DND-41 (cell line): Measurements from ENCODE around the gene PDE7B.

Source experiments
- ATAC-seq: fragments of 200-7000 bp; cut with Tn5 transposase; 3 replicates; pipeline ENCODE4 v1.9.1; 2021; ENCODE audit warnings: low read depth; ENCODE audit not compliant: insufficient read depth
- DNase-seq: peaks from one replicate; pipeline ENCODE4 v3.0.0-alpha.2; 2020
- H2AFZ ChIP-seq: 2 replicates; pipeline ENCODE4 v1.6.0; 2012; ENCODE audit warnings: low read depth, low read length
- H3K27ac ChIP-seq: 2 replicates; pipeline ENCODE4 v1.5.1; 2012; ENCODE audit warnings: low read length, inconsistent platforms
- H3K27me3 ChIP-seq: fragments of 200-600 bp; sonication (generic); 2 replicates; pipeline ENCODE4 v1.6.0; 2012; ENCODE audit warnings: low read length, mild to moderate bottlenecking, inconsistent platforms; ENCODE audit not compliant: insufficient read depth, poor library complexity
- H3K36me3 ChIP-seq: 2 replicates; pipeline ENCODE4 v1.5.1; 2012; ENCODE audit warnings: low read length, inconsistent platforms; ENCODE audit not compliant: insufficient read depth
- H3K4me1 ChIP-seq: 2 replicates; pipeline ENCODE4 v1.5.1; 2012; ENCODE audit warnings: mild to moderate bottlenecking, low read length; ENCODE audit not compliant: insufficient read depth
- H3K4me2 ChIP-seq: 2 replicates; pipeline ENCODE4 v1.6.0; 2012; ENCODE audit warnings: mild to moderate bottlenecking, moderate library complexity, low read length, inconsistent platforms; ENCODE audit not compliant: insufficient read depth
- H3K4me3 ChIP-seq, 2 experiments: fragments of 200-600 bp in 1 of 2; shearing (Covaris generic) in 1 of 2; 2 replicates each; pipeline ENCODE4 v1.5.1; 2012 to 2016; ENCODE audit warnings: inconsistent platforms in 2 of 2, low read length in 2 of 2, mild to moderate bottlenecking in 2 of 2, low read depth in 1 of 2, moderate library complexity in 1 of 2
- H3K79me2 ChIP-seq: 2 replicates; pipeline ENCODE4 v1.6.0; 2012; ENCODE audit warnings: low read length, inconsistent platforms; ENCODE audit not compliant: insufficient read depth
- H3K9ac ChIP-seq: 2 replicates; pipeline ENCODE4 v1.6.0; 2012; ENCODE audit warnings: low read depth, mild to moderate bottlenecking, inconsistent platforms, low read length, moderate library complexity
- H3K9me3 ChIP-seq: 2 replicates; pipeline ENCODE4 v1.5.1; 2012; ENCODE audit warnings: low read length, moderate library complexity, mild to moderate bottlenecking, inconsistent platforms; ENCODE audit not compliant: insufficient read depth, severe bottlenecking
- H4K20me1 ChIP-seq: 2 replicates; pipeline ENCODE4 v1.6.0; 2012; ENCODE audit warnings: low read length; ENCODE audit not compliant: insufficient read depth
- EZH2 ChIP-seq: IDR thresholded peaks from 3 replicates; pipeline ENCODE4 v1.6.1; 2012; ENCODE audit warnings: borderline replicate concordance, low read depth, mild to moderate bottlenecking, moderate library complexity, low read length, inconsistent platforms; ENCODE audit not compliant: severe bottlenecking
- TF ChIP-seq, protein P1 (sequence below): IDR thresholded peaks from 2 replicates; pipeline ENCODE4 v1.5.1; 2012; ENCODE audit warnings: borderline replicate concordance, low read length, moderate library complexity, mild to moderate bottlenecking; ENCODE audit not compliant: poor library complexity, severe bottlenecking; ENCODE audit errors: extremely low read depth

Gene PDE7B

DNA sequence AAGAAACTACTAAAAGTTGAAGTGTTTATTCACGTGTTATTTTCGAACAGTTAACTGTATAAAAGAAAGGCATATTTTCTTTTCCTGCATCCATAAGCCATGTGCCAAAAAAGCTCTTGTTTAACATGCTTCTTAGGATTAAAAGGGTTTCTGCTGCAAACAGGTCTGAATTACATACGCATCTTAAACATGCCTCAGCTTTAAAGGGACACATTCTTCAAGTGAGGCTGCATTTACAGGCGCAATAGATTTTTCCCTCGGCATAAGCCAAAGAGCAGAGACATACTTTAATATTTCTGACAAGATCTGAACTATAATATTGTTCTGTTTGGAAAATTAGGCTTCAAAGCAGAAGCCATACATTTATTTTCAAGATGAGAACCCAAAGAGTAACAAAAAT lies 39.4 kb downstream of the PDE7B start:
- ATAC-seq (no peak), DNase-seq (no peak)
- no peak overlapping the region for H3K4me3 ChIP-seq
- no peak overlapping the region for H3K27ac ChIP-seq
- TF ChIP-seq, protein P1, sequence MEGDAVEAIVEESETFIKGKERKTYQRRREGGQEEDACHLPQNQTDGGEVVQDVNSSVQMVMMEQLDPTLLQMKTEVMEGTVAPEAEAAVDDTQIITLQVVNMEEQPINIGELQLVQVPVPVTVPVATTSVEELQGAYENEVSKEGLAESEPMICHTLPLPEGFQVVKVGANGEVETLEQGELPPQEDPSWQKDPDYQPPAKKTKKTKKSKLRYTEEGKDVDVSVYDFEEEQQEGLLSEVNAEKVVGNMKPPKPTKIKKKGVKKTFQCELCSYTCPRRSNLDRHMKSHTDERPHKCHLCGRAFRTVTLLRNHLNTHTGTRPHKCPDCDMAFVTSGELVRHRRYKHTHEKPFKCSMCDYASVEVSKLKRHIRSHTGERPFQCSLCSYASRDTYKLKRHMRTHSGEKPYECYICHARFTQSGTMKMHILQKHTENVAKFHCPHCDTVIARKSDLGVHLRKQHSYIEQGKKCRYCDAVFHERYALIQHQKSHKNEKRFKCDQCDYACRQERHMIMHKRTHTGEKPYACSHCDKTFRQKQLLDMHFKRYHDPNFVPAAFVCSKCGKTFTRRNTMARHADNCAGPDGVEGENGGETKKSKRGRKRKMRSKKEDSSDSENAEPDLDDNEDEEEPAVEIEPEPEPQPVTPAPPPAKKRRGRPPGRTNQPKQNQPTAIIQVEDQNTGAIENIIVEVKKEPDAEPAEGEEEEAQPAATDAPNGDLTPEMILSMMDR: no peak
- TF ChIP-seq EZH2: no peak
- H3K27me3 ChIP-seq: peaks cover 11% of the 10 kb centered on the region
- H2AFZ ChIP-seq: no peak overlapping the region
- no peaks in the 10 kb centered on the region for H4K20me1 ChIP-seq
- H3K79me2 ChIP-seq: no peaks in the 10 kb centered on the region
- no peaks in the 10 kb centered on the region for H3K9me3 ChIP-seq
- no peaks in the 10 kb centered on the region for H3K4me1 ChIP-seq
- no peaks in the 10 kb centered on the region for H3K36me3 ChIP-seq
- no peak overlapping the region for H3K9ac ChIP-seq
- no peak overlapping the region for H3K4me2 ChIP-seq

DNA sequence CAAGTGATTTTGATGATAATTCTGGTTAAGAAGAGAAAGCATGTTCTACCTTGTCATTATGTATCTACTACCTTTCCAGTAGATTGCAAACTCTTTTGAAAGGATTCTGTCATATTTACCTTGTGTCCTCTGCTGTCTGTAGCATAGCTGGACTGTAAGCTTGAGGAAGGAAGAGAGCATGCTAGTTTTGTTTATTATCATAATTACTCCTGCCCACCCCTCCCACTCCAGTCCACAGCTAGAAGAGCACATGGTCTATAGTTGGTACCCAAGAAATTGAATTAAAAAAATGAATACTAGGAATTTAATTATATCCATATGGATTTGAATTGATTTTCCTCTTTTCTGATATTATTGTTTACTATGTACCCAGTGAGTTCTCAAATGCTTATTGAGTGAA lies 40.2 kb downstream of the PDE7B start:
- no peaks in the 10 kb centered on the region for H3K79me2 ChIP-seq
- no peak for ATAC-seq
- no peak for TF ChIP-seq EZH2
- TF ChIP-seq, protein P1: no peak

DNA sequence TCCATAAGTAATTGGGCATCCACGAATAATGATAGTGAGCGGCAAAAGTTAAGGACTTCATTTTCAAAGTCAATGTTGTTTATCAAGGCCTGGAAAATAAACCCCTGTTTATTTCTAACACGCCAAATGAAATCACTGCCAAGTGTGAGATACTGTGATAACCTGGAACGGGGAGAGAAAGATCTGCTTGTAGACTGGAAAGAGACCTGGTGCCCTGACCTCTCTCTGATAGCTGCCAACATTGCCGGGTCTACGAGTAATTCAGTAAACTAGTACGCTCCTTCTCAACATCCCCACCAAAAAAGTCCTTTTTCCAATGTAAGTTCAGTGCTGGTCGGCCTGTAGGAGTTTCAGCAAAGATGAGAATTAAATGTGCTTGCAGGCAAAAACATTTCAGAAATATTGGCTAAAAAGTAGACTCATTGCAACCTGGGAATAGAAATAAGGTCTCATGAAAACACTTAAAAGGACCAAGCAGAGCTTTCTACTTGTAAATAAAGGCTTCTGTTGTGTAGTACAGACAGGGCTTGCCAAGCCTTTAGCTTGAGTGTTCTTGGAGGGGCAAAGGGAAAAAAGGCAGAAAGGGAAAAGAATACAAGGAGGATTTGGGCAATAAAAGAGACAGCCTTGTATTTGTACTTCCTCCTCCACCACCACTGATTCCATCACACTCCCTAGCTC lies 43.9 kb downstream of the PDE7B start:
- no peak for TF ChIP-seq EZH2
- TF ChIP-seq, protein P1: no peak
- H3K4me1 ChIP-seq: no peaks in the 10 kb centered on the region
- no peaks in the 10 kb centered on the region for H3K9me3 ChIP-seq
- H3K9ac ChIP-seq: no peak overlapping the region
- H3K36me3 ChIP-seq: no peaks in the 10 kb centered on the region
- no peaks in the 10 kb centered on the region for H3K79me2 ChIP-seq
- no peak overlapping the region for H3K4me3 ChIP-seq
- H4K20me1 ChIP-seq: no peaks in the 10 kb centered on the region
- peaks cover 22% of the 10 kb centered on the region for H3K27me3 ChIP-seq
- H3K27ac ChIP-seq: no peak overlapping the region
- DNase-seq (no peak), ATAC-seq (no peak)
- H3K4me2 ChIP-seq: no peak overlapping the region
- H2AFZ ChIP-seq: no peak overlapping the region

More for the DNA sequence above, 40.2 kb downstream of the PDE7B start:
- Histone ChIP-seq H3K27me3 (peaks cover 15% of the 10 kb centered on the region), H3K4me2 (no peak overlapping the region), H3K9ac (no peak overlapping the region), H3K9me3 (no peaks in the 10 kb centered on the region), H3K4me1 (no peaks in the 10 kb centered on the region), H4K20me1 (no peaks in the 10 kb centered on the region), H3K4me3 (no peak overlapping the region), H3K36me3 (no peaks in the 10 kb centered on the region), H3K27ac (no peak overlapping the region), H2AFZ (no peak overlapping the region)
- no peak for DNase-seq

DNA sequence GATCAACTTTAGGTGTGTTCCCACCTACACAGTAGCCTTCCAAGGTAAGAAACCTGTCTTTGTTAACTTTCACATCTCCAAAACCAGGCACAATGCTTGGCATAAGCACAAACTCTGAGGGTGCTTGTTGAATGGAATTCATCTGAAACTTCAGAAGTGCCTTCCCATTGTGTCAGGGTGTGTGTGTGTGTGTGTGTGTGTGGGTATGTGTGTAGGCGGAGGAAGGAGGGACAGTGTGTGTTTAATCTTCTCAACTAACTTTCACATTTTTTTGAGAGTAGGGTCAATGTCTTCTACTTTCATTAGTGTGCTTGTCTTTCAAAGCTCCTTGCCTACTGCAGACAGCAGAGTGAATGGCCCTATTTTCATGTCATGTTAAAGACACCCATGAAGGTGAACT lies 45.6 kb downstream of the PDE7B start:
- H3K27me3 ChIP-seq: peaks cover 25% of the 10 kb centered on the region
- H2AFZ ChIP-seq: no peak overlapping the region
- TF ChIP-seq EZH2: no peak
- TF ChIP-seq, protein P1: no peak
- H4K20me1 ChIP-seq: no peaks in the 10 kb centered on the region
- H3K36me3 ChIP-seq: no peaks in the 10 kb centered on the region
- no peaks in the 10 kb centered on the region for H3K79me2 ChIP-seq
- no peak for ATAC-seq
- no peak overlapping the region for H3K4me2 ChIP-seq
- no peaks in the 10 kb centered on the region for H3K4me1 ChIP-seq
- H3K9ac ChIP-seq: no peak overlapping the region
- H3K27ac ChIP-seq: no peak overlapping the region
- no peak for DNase-seq
- H3K9me3 ChIP-seq: no peaks in the 10 kb centered on the region
- H3K4me3 ChIP-seq: no peak overlapping the region
